Duodenal mucosa (tissue), 2 donors: Measurements from ENCODE around the gene CENPB.

Experiments
- H3K27ac ChIP-seq: one replicate; pipeline ENCODE4 v1.7.0; 2013; ENCODE audit warnings: low read depth, low read length
- H3K27me3 ChIP-seq, 2 donors: one replicate each; pipeline ENCODE4 v1.7.0; 2013; ENCODE audit warnings: low read length in 2 of 2, control low read depth in 1 of 2; ENCODE audit not compliant: insufficient read depth in 2 of 2, control insufficient read depth in 1 of 2
- H3K36me3 ChIP-seq, 2 donors: one replicate each; pipeline ENCODE4 v1.7.0; 2013; ENCODE audit warnings: low read length in 2 of 2, control low read depth in 1 of 2; ENCODE audit not compliant: insufficient read depth in 2 of 2, control insufficient read depth in 1 of 2
- H3K4me1 ChIP-seq, 2 donors: one replicate each; pipeline ENCODE4 v1.7.0; 2013; ENCODE audit warnings: low read length in 2 of 2, control low read depth in 1 of 2; ENCODE audit not compliant: insufficient read depth in 2 of 2, control insufficient read depth in 1 of 2
- H3K4me3 ChIP-seq, 2 donors: one replicate each; pipeline ENCODE4 v1.7.0; 2013; ENCODE audit warnings: low read length in 2 of 2, low read depth in 1 of 2
- H3K9ac ChIP-seq, 2 donors: one replicate each; pipeline ENCODE4 v1.7.0; 2013; ENCODE audit warnings: low read length in 2 of 2, low read depth in 1 of 2
- H3K9me3 ChIP-seq, 2 donors: one replicate each; pipeline ENCODE4 v1.7.0; 2013; ENCODE audit warnings: low read length in 2 of 2, control low read depth in 1 of 2; ENCODE audit not compliant: control insufficient read depth in 1 of 2

The CENPB gene

DNA sequence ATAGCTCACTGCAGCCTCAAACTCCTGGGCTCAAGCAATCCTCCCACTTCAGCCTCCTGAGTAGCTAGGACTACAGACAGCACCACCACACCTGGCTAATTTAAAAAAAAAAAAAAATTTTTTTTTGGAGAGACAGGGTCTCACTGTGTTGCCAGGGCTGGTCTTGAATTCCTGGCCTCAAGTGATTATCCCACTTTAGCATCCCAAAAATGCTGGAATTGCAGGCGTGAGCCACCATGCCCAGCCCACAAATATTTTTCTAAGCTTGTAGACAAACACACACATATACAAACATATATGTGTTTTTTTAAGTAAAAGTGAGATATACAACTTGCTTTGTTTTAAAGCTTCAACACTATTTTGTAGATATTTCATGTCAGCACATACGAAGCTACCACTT, 43.3 kb downstream of the CENPB start:
- Histone ChIP-seq H3K9me3 (no peaks in the 10 kb centered on the region), H3K4me3 (no peak overlapping the region), H3K4me1 (peaks cover 15 to 22% of the 10 kb centered on the region in 2 donors), H3K9ac (no peak overlapping the region), H3K27ac (no peak overlapping the region), H3K27me3 (no peaks in the 10 kb centered on the region), H3K36me3 (no peaks in the 10 kb centered on the region)

DNA sequence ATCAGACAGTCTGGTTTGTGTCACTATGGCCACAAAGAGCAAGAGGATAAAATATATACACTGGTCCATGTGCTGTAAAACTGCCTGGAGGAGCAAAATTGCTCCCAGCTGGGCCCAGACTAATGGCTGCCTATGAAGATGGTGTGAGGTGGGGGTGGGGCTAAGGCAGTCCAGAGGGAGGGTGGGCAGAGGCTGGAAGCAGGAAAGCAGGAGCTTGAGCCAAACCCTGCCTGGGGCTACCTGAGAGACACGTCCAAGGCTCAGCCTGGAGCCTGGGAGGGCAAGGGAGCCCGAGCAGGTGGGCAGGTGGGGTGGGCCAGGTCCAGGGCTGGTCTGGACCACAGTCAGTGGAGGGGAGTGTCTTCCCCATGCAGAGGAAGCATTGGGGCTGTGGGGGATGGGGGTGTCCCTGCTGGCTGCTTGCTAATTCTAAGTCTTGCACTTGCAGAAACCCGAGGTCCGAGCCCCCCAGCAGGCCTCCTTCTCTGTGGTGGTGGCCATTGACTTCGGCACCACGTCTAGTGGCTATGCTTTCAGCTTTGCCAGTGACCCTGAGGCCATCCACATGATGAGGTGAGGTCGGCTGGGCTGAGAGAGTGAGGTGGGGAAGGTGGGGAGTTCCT, 44.6 kb downstream of the CENPB start:
- Histone ChIP-seq H3K27me3 (no peaks in the 10 kb centered on the region), H3K4me3 (no peak overlapping the region), H3K27ac (no peak overlapping the region), H3K9me3 (no peaks in the 10 kb centered on the region), H3K4me1 (peaks cover 2 to 12% of the 10 kb centered on the region in 2 donors), H3K9ac (no peak overlapping the region), H3K36me3 (no peaks in the 10 kb centered on the region)

- Histone ChIP-seq H3K36me3 (no peaks in the 10 kb centered on the region), H3K27me3 (no peaks in the 10 kb centered on the region), H3K4me1 (peaks cover 6 to 17% of the 10 kb centered on the region in 2 donors), H3K9me3 (no peaks in the 10 kb centered on the region), H3K9ac (no peak overlapping the region), H3K27ac (no peak overlapping the region), H3K4me3 (no peak overlapping the region)
These were observed 45.8 kb downstream of the CENPB start for GRCh38 chr20:3740615-3741301.

- no peaks in the 10 kb centered on the region for H3K36me3 ChIP-seq
- no peaks in the 10 kb centered on the region for H3K27me3 ChIP-seq
- no peak overlapping the region for H3K4me3 ChIP-seq
- peak overlapping the region; percentile 10 for H3K27ac ChIP-seq
- H3K9me3 ChIP-seq, result no peaks in the 10 kb centered on the region
- no peak overlapping the region for H3K9ac ChIP-seq
- H3K4me1 ChIP-seq, result peaks cover 14 to 20% of the 10 kb centered on the region in 2 donors
These were observed 46.6 kb downstream of the CENPB start for GRCh38 chr20:3739926-3740451.

- Histone ChIP-seq H3K36me3 (no peaks in the 10 kb centered on the region), H3K27me3 (no peaks in the 10 kb centered on the region), H3K4me3 (no peak overlapping the region), H3K4me1 (peaks cover 20% of the 10 kb centered on the region in 2 donors), H3K27ac (peak overlapping the region; percentile 10), H3K9ac (no peak overlapping the region), H3K9me3 (no peaks in the 10 kb centered on the region)
These were observed 47.2 kb downstream of the CENPB start for GRCh38 chr20:3739054-3739925.

- peaks cover 23 to 26% of the 10 kb centered on the region in 2 donors for H3K4me1 ChIP-seq
- H3K9ac ChIP-seq, result no peak overlapping the region
- H3K27ac ChIP-seq, result no peak overlapping the region
- H3K9me3 ChIP-seq, result no peaks in the 10 kb centered on the region
- H3K27me3 ChIP-seq, result peaks cover under 1% of the 10 kb centered on the region in 2 donors
- no peaks in the 10 kb centered on the region for H3K36me3 ChIP-seq
- no peak overlapping the region for H3K4me3 ChIP-seq
These were observed 48.2 kb downstream of the CENPB start for GRCh38 chr20:3738111-3739053.

DNA sequence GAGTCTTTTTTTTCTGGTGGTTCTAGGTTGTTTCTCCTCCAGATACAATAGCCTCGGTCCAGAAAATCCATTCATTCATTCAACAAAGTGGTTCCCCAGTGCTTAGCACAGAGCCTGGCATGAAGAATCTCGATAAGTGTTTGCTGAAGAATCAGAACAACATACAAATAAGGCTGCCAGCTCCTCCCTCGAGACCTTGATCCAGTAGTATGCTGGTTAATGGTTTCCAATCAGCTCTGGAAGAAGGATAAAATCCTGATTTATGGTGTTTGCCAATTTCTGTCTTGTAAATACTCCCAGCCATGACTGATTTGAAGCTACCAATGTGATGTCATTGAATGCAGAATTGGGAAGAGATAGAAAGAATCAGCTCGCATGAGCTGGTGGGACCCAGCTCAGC, 50.8 kb downstream of the CENPB start:
- H3K27ac ChIP-seq, result no peak overlapping the region
- no peaks in the 10 kb centered on the region for H3K9me3 ChIP-seq
- H3K9ac ChIP-seq, result no peak overlapping the region
- no peak overlapping the region for H3K4me3 ChIP-seq
- peaks cover 14 to 17% of the 10 kb centered on the region in 2 donors for H3K27me3 ChIP-seq
- peaks cover 23 to 26% of the 10 kb centered on the region in 2 donors for H3K4me1 ChIP-seq
- H3K36me3 ChIP-seq, result no peaks in the 10 kb centered on the region

- Histone ChIP-seq H3K9me3 (no peaks in the 10 kb centered on the region), H3K36me3 (no peaks in the 10 kb centered on the region), H3K9ac (no peak overlapping the region), H3K27ac (no peak overlapping the region), H3K4me3 (no peak overlapping the region), H3K4me1 (peaks cover 23 to 26% of the 10 kb centered on the region in 2 donors), H3K27me3 (peaks cover 15 to 17% of the 10 kb centered on the region in 2 donors)
These were observed 52.3 kb downstream of the CENPB start for GRCh38 chr20:3734111-3734843.
